GM18867 (cell line): ENCODE results near the gene PROK1.
"Not testable (repeated sequence)": the region's sequence is repeated elsewhere in the genome, so short reads cannot be mapped to it uniquely, and the experiment has no call there.

Experiments
- ATAC-seq: cut with Tn5 transposase; IDR thresholded peaks from one replicate; pipeline ENCODE4 v1.9.1; 2021; ENCODE audit warnings: mild to moderate bottlenecking, moderate library complexity; ENCODE audit not compliant: unreplicated experiment

Gene PROK1, protein sequence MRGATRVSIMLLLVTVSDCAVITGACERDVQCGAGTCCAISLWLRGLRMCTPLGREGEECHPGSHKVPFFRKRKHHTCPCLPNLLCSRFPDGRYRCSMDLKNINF

DNA sequence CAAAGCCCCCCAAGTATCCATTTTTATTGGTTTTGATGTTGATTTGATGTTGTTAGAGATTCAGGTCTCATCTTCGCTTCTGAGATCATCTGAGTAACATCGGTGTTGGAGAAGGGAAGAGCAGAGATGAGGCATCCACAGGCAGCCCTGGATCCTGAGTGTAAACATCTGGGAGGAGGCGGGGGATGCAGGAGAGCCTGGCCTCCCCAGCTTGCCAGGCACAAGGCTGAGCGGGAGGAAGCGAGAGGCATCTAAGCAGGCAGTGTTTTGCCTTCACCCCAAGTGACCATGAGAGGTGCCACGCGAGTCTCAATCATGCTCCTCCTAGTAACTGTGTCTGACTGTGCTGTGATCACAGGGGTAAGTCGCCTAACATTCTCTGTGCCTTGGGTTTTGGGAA, at the start of gene PROK1:
Gene PROK1, plus strand, starts transcription at position 221 of the 400 bp plus-strand sequence. Its CDS starts 68 bp downstream, at position 289.
- no peak for ATAC-seq

DNA sequence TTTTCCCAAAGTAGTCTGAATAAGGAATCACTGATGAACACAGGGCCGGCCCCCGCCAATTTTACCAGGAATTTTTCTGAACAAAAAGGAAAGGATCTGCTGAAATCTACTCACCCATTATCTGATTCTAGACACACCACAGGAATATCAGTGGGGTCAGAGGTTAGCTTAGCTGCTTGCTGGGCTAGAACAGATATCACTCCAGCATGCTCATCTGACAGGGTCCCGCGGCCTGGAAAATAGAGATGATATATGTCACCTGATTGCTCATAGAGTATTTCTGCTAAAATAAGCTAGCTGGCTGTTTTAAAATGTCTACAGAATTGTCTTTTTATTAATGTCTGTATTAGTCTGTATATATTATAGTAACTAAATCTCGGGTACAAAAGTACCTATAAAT, 47.1 kb upstream of the PROK1 start:
- ATAC-seq = no peak

DNA sequence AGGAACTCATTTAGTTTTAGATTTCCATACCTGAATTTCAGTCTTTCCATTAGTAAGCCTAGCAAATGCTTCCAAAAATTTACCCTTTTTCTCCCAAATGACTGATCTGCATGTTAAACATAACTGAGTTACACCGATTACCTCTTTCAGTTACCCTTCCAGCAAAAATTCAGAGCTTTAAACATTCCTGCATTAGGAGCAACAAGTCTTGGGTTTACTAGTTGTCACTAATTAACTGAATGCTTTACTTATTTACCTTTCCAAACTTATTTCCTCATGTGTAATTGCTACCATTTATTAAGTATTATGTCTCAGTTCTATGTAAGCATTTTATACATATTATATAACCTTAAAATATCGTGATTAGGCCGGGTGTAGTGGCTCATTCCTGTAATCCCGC, 46.5 kb upstream of the PROK1 start:
- ATAC-seq = no peak

DNA sequence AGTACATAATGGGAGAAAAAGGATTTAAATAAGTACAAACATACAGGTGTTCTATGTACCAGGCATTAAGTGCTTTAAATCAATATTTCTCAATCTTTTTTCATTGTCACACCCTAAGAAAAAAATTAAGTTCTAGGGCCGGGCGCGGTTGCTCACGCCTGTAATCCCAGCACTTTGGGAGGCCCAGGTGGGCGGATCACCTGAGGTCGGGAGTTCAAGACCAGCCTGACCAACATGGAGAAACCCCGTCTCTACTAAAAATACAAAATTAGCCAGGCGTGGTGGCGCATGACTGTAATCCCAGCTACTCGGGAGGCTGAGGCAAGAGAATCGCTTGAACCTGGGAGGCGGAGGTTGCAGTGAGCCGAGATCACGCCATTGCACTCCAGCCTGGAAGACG, 44.5 kb upstream of the PROK1 start:
- ATAC-seq = not testable (repeated sequence)

DNA sequence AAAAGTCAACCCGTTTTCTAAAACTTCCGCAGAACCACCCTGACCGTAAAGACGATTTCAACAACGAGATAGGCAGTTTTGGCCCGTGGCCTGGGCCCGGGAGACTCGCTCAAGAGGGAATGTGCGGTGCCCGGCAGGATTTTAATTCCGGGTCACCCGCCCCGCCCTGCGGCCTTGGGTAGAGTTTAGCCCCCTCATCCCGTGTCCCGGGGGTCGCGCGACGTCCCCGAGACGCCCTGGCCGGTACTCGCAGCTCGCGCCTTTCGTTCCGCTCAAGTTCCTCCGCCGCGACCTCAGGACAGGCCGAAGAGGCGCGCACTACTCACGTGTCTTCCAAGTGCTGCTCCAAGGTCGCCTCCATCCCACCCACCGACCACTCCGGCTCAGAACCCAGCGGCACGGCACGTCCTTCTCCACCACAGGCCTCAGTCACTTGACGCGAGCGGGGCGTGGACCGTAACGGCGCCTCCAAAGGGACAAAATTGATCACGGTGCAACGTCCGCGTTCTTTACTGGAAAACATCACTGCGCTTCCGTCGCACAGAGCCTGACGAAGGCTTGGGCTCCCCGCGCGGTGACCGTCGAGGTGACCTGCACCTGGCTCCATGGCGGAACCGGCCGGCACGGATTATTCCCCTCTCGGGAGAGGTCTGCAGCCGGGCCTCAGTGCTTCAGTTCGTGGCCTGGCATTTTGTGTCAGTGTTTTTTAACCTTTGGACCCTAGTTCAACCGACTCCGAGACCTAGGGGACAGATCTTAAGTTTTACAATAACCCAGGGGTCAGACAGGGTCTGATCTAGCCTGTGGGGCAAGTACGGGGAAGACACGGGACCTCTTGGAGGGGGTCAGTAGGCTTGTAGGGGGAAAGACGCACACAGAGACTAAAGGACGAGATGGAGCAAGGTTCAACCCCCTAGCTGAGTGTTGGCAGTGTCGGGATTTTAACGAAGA, 43.4 kb upstream of the PROK1 start, which contains the start of gene LAMTOR5:
Gene LAMTOR5, minus strand, starts transcription at position 435 of the 951 bp plus-strand sequence. Its CDS starts 74 bp downstream, at position 361.
- ATAC-seq = peak; percentile 87

DNA sequence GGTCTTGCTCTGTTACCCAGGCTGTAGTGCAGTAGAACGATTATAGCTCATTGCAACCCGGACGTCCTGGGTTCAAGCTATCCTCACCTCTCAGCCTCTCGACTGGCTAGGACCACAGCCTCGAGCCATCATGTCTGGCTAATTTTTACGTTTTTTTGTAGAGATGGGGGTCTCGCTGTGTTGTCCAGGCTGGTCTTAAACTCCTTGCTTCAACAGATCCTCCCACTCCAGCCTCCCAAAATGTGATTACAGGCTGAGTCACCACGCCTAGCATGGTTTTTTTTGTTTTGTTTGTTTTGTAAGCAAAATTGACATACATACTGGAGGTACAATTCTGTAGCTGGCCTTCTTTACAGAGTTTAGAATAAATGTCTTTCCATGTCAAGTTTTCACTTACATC, 42.5 kb upstream of the PROK1 start:
- ATAC-seq = no peak

DNA sequence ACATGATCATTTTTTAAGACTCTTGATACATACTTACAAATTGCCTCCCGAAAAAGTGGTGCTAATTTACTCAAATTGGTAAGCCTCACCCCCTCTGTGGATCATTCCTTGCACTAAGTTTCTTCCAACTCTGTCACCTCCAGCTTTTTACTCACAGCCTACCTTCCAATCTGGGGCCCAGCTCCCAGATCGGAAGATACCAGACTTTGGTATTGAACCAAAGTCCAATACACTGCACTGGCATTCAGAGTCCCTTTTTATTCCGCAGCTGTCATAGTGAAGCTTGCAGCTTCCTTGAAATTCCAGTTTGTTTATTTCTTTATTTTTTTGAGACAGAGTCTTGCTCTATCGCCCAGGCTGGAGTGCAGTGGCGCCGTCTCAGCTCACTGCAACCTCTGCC, 41.6 kb upstream of the PROK1 start:
- ATAC-seq = no peak

DNA sequence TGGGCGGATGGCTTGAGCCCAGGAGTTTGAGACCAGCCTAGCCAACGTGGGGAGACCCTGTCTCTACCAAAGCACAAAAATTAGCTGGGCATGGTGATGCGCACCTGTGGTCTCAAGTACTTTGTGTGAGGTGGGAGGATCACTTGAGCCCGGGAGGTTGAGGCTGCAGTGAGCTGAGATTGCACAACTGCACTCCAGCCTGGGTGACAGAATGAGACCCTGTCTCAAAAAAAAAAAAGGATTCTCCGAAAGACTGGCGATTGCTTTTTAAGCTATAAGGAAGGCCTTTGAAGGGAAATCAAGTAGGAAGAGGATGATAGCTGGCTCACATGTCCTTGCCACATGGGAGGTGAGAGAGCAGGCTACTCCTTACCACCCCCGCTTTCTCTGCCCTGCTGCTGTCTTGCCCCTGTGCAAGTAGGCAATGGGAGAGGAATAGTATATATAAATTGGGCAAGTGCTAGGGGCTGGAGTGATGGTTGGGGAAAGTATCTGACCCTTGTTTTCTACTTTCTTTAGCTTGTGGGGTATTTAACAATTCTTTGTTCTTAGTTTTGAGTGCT, 39.7 kb upstream of the PROK1 start:
- no peak for ATAC-seq

DNA sequence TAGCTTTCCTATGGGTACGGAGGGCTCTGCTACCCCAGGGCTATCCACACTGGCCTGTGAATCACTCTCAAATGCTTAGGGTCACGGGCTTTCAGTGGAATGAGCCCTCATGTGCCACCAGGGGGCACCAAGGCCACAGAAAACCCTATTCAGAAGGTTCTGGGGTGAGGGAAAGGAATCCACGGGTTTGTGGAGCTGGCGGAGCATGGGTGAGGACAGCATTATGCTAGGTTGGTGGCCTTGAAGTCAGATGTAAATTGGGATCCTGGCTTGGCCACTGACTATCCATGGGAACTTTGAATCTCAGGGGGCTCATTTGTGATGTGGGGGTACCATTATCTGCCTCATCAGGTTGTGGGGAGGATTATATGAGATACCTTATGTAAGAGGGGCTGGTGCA, 38.4 kb upstream of the PROK1 start:
- no peak for ATAC-seq

DNA sequence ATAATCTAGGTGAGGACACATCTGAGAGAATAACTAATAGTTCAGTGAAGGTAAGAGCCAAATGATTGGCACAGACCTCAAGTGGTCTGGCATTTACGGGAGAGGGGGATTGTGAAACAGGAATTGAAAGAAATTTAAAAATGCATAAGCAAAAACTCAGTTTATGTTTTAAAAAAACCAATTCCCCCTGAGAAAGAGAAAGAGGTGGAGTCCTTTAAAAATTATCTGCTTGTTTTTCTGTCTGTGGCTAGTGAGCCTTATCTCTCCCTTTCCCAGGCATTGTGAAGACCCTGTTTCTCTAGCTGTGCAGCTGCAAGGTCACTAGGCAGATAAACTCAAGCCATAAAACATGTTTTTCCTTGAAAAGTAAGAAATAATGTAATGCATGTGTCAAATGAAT, 37.9 kb upstream of the PROK1 start:
- ATAC-seq = not testable (repeated sequence)

DNA sequence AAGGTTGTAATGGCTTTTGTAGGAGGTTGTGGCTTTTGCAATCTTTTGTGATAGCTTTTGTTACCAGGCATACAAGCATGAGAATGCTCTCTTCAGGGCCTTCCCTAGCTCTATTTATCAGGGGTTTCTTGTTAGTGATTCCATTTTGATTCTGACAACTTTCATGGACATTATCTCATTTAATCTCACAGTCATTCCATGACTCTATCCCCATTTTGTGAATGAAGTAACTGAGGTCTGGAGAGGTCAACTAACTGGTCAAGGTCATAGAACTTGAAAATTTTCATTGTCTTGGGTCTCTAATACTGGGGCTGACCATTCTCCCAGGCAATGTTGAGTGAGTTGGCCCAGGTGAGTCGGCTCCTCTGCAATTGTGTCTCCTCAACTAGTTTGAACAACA, 32.2 kb upstream of the PROK1 start:
- no peak for ATAC-seq

DNA sequence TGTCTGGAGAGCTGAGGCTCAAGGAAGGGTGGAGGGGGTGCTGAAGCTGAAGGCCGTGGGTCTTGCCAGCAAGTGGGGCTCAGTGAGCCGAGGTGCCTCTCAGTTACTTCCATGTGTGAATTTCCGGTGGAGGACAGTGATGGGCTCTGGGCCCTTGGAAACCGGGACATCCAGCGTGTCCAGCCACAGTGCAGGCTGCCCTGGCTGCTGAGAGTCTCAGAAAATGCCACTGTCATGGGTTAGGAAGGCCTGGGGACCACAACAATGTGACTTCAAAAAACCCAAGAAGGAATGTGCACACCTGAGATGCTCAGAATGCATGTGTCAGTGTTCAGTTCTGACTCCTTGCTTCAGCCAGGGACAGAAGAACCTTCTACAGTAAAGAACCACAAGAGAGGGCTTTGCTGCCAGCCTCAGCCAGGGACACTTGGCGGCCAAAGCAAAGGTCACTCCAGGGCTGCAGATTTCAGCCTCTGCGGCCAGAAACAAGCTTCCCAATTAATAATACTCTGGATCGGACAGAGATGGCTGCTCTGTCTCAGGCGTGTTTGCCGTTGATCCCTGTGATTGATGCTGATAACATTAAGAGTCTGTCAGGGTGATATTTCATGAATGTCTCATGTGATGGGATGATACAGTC, 30.8 kb upstream of the PROK1 start:
- ATAC-seq = no peak

DNA sequence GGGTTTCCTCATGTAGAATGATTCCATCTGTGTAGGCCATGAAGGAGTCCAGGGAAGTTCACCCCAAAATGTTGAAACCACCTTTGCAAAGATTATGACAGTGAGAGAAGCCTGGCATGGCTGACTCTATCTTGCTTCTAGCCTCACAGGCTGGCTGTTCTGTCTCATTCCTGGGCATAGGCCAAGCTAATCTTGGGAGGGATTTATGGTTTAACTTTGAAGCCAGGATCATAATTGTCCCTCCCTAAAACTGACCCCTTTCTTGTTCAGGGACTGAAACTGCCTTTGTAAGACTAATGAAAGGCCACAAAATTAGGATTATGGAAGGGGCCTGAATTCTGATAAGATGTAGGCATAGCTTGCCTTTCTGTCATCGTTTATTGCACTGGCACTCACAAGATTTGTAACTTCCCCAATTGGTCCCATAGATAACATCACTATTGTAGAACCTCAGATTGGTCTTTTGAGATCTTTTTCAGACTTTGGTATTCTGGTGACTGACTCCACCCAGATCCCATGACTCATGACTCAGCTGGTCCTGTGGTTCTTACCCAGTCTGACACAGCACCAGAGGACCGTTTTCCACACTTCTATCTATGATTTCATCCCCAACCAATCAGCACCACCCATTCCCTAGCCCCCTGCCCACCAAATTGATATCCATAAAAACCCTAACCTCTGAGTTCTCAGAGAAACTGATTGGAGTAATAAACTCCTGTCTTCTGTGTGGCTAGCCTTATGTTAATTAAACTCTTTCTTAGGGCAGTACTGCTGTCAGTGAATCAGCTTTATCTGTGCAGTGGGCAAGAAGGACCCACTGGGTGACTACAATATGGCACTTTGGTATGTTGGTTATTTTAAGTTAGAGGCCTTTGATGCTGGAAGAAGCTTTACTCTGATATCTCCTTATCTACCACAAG, 29.8 kb upstream of the PROK1 start:
- ATAC-seq = no peak

DNA sequence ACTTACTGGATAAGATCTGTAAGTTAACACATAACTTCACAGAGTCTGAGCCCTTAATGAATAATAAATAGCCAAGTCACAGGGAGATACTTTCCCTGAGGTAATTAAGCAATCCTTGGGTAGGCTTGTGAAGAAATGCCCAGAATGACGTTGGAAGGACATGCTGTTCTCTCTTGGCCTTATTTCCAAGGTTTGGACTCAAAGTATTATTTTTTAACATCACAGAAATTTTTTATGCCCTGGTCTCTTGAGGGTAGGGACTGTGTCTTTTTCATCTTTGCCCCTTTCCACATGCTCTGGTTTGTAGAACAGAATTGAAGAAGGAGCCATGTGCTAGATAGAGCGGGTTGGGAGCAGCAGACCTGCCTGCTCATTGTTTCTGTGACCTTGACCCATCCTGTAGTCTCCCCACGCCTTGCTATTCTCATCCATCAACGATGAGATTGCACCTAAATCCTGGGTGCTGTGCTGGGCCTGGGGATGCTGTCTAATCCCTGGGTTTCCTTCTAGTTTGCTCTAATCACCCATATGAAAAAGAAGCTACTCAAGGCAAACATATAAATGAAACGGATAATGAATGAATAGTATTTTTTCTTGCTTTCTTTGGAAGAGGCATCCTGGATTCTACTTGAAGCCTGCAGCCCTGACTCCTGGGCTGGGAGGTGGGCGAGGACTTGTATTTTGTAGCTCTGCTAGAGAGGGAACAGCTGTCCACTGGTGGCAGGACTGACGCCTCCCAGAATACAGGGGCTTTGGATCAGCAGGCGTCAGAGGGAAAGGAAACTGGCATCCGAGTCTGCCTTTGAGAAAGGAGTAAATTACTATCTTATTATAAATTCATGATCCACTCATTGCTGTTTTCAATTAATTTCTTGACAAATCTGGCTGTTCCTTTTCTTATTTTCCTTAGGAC, 26.0 kb upstream of the PROK1 start:
- no peak for ATAC-seq

DNA sequence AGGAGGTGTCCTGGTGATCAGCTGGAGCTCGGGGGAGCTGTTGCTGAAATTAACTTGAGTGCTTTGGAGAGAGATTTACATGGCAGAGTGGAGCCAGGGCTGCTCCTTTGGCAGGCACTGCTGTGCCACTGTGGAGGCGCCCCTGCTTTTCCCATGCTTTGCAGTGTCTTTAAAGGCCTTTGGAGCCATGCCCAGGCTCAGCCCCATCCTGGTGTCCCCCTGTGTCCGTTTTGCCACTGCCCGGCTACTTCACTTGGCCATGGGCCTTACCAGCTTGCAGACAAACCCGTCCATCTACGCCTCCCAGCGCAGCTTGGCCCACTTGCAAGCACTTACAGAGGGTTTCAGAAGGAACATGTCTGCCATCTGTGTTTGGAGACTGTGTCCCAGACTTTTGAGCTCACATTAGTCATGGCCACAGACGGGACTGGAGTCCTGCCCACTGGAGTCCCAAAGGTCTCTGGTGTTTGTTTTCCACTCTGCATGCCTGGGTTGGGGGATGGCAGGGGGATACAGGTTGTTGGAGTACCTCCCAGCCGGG, 25.3 kb upstream of the PROK1 start:
- ATAC-seq = no peak

DNA sequence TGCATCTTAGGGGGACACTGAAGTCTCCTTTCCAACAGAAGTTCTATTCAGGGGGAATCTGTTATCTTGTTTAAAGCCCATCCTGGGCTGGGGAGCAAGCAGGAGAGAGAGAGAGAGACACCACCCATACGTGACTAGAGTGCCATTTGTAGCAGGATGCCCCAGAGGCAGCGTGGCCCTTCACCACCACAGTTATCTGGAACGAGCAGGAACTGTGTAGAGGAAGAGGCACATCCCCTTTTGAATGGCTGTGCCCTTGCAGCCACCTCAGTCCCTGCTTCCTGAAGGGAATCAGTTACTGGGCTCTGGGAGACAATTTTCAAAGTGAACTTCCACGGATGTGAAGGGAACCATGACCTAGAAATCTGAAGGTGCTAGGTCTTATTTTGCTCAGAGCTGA, 24.1 kb upstream of the PROK1 start:
- ATAC-seq = no peak

DNA sequence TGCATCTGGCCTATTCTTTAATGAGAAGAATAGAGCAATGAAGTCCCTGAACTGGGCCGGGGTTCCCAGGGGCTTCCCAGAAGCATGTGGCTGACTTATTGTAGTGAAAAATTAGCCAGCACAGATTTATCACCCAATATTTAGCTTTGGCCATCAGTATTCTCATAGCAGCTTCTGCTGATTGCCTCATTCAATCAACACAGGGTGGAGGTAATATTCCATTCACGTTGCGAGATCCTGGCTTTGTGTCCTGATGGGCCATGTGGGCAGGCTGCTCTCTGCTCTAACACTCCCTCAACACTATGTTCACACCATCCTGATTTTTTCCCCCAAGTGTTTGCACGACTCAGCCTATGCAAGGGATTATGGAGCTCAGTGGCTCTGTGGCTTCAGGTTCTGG, 22.0 kb upstream of the PROK1 start:
- ATAC-seq = no peak

DNA sequence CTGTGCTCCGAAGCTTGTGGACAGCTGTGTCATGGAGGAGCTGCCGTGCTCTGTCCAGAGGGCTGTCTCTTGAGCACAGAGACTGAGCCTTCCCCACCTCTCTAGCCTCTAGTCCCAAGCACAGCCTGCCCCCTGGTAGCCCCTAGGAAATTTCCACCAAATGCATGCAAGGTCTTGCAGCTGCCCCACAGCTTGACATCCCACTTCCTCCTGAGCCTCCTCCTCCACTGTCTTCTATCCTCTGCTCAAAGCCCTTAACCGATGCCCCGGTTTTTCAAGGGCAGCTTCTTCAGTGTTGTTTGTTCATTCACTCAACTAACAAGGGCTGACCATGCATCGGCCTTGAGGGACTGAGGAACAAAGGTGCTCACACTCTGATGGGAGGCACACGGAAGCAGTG, 20.6 kb upstream of the PROK1 start:
- no peak for ATAC-seq

DNA sequence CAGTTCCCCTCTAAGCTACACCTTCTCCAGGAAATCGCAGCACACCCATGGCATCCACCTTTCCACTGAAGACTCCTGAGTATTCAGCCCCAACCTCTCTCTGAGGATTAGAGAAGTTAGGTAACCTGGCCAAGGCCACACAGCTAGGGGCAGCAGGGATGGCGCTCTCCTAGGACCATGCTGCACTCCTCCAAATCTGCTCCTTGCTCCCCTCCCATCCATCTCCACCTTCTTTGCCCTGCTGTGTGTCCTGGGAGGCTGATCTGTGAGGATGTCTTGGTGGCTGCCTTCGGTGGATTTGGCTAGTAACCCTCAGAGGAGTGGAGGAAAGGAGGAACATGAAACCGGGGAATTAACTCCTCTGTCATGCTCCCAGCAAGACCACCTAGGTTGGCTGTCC, 20.0 kb upstream of the PROK1 start:
- no peak for ATAC-seq
